Endothelial cell of umbilical vein (primary cell): ENCODE results near the gene GARS1. TPM values are rescaled to one million over a fixed set of nuclear protein-coding genes. Genes with fewer than 3 reads are reported as not detected.

Source experiments
- BruUV-seq: library from RNA; stranded (reverse); fragments of 400-500 nt; replicated peaks from 2 replicates; lab custom pipeline; 2021; lab: Mats Ljungman, UMichigan
- CTCF ChIA-PET: fragments of 300-600, 350-600 bp; sonication (Branson Sonifier 250); formaldehyde crosslinking; loops from one replicate; lab custom pipeline; 2021; ENCODE audit warnings: antibody characterized with exemption, inconsistent platforms; lab: Charles Lee
- POLR2A ChIA-PET: fragments of 300-600, 350-600 bp; sonication (Branson Sonifier 250); formaldehyde crosslinking; loops from one replicate; lab custom pipeline; 2021; ENCODE audit warnings: antibody characterized with exemption, inconsistent platforms; lab: Charles Lee
- DNase-seq: peaks from one replicate; pipeline ENCODE4 v3.0.0-alpha.2; 2011; ENCODE audit warnings: low read depth, low spot score
- FAIRE-seq: peaks from 2 replicates; lab custom pipeline; 2011; peaks lifted over from hg19 to GRCh38; lab: Jason Lieb, UNC
- H2AFZ ChIP-seq: 2 replicates; pipeline ENCODE4 v1.6.0; 2012; ENCODE audit warnings: low read depth, low read length, control low read depth, inconsistent platforms
- H3K27ac ChIP-seq: 2 replicates; pipeline ENCODE4 v1.5.1; 2011; ENCODE audit warnings: low read depth, mild to moderate bottlenecking, control low read depth, low read length, moderate library complexity; ENCODE audit not compliant: insufficient read depth
- H3K27me3 ChIP-seq, 2 experiments: 2 replicates each; pipeline versions ENCODE4 v1.6.0 to v1.6.1; 2011; ENCODE audit warnings: low read length in 2 of 2, mixed read lengths in 1 of 2; ENCODE audit not compliant: control insufficient read depth in 2 of 2, insufficient read depth in 2 of 2
- H3K36me3 ChIP-seq, 2 experiments: 2 replicates in 1 of 2; 3 replicates in 1 of 2; pipeline ENCODE4 v1.5.1; 2011; ENCODE audit warnings: low read length in 2 of 2, mild to moderate bottlenecking in 1 of 2, moderate library complexity in 1 of 2; ENCODE audit not compliant: control insufficient read depth in 2 of 2, insufficient read depth in 2 of 2; ENCODE audit errors: extremely low read depth in 1 of 2
- H3K4me1 ChIP-seq: 3 replicates; pipeline ENCODE4 v1.5.1; 2011; ENCODE audit warnings: mild to moderate bottlenecking, low read length; ENCODE audit not compliant: control insufficient read depth, insufficient read depth; ENCODE audit errors: extremely low read depth
- H3K4me2 ChIP-seq: 2 replicates; pipeline ENCODE4 v1.6.1; 2011; ENCODE audit warnings: low read length, control low read depth, mixed read lengths; ENCODE audit not compliant: insufficient read depth
- H3K4me3 ChIP-seq, 3 experiments: fragments of 200-600 bp in 1 of 3; sonication (generic), shearing (Covaris generic) in 1 of 3; replicated peaks in 1 of 3; 2 replicates each; pipeline ENCODE4 v1.5.1; 2011 to 2016; ENCODE audit warnings: control low read depth in 3 of 3, low read length in 3 of 3, mild to moderate bottlenecking in 2 of 3, inconsistent platforms in 1 of 3, low read depth in 1 of 3, moderate library complexity in 1 of 3; ENCODE audit not compliant: insufficient read depth in 1 of 3
- H3K79me2 ChIP-seq: 2 replicates; pipeline ENCODE4 v1.6.0; 2012; ENCODE audit warnings: low read length, inconsistent platforms; ENCODE audit not compliant: control insufficient read depth, insufficient read depth
- H3K9ac ChIP-seq: replicated peaks from 2 replicates; pipeline ENCODE3; 2011; ENCODE audit warnings: low read length, control low read depth; ENCODE audit not compliant: insufficient read depth; ENCODE audit errors: extremely low read depth
- H3K9me1 ChIP-seq: replicated peaks from 3 replicates; pipeline ENCODE4 v1.6.0; 2011; ENCODE audit warnings: mild to moderate bottlenecking, low read length; ENCODE audit not compliant: control insufficient read depth, insufficient read depth; ENCODE audit errors: extremely low read depth
- H3K9me3 ChIP-seq: replicated peaks from 2 replicates; pipeline ENCODE4 v1.5.1; 2012; ENCODE audit warnings: low read length, inconsistent platforms; ENCODE audit not compliant: control insufficient read depth, insufficient read depth
- H4K20me1 ChIP-seq: replicated peaks from 2 replicates; pipeline ENCODE3; 2011; ENCODE audit warnings: mild to moderate bottlenecking, low read length; ENCODE audit not compliant: control insufficient read depth, insufficient read depth; ENCODE audit errors: extremely low read depth
- CTCF ChIP-seq, 2 donors: IDR thresholded peaks; 1 replicate in 1 of 2; 2 replicates in 1 of 2; pipeline ENCODE4 v1.5.1; 2011; ENCODE audit warnings: low read length in 2 of 2, mild to moderate bottlenecking in 2 of 2, moderate library complexity in 2 of 2, control low read depth in 1 of 2, inconsistent platforms in 1 of 2, low read depth in 1 of 2; ENCODE audit not compliant: insufficient read depth in 1 of 2; ENCODE audit errors: extremely low read depth in 1 of 2
- EZH2 ChIP-seq: IDR thresholded peaks from 2 replicates; pipeline ENCODE4 v1.6.1; 2012; ENCODE audit warnings: borderline replicate concordance, low read depth, mild to moderate bottlenecking, moderate library complexity, low read length, inconsistent platforms; ENCODE audit not compliant: severe bottlenecking
- FOS ChIP-seq: IDR thresholded peaks from 2 replicates; pipeline ENCODE4 v1.6.1; 2011; ENCODE audit warnings: mild to moderate bottlenecking, low read length, moderate library complexity, borderline replicate concordance; ENCODE audit not compliant: insufficient read depth
- GATA2 ChIP-seq: IDR thresholded peaks from 2 replicates; pipeline ENCODE4 v1.7.0; 2011; ENCODE audit warnings: low read depth, mild to moderate bottlenecking, moderate library complexity, mixed read lengths, low read length; ENCODE audit not compliant: insufficient read length, insufficient read depth
- JUN ChIP-seq: IDR thresholded peaks from 2 replicates; pipeline ENCODE4 v1.6.1; 2011; ENCODE audit warnings: borderline replicate concordance, low read depth; ENCODE audit not compliant: insufficient read length, insufficient read depth
- MYC ChIP-seq: IDR thresholded peaks from one replicate; pipeline ENCODE4 v1.6.1; 2011; ENCODE audit warnings: mild to moderate bottlenecking, low read depth, low read length
- POLR2A ChIP-seq: IDR thresholded peaks from 2 replicates; pipeline ENCODE4 v1.6.1; 2012; ENCODE audit warnings: low read depth, mild to moderate bottlenecking, control low read depth, low read length
- POLR2AphosphoS5 ChIP-seq: IDR thresholded peaks from 2 replicates; pipeline ENCODE4 v1.6.1; 2012; ENCODE audit warnings: low read depth, mild to moderate bottlenecking, control low read depth, low read length, moderate library complexity; ENCODE audit not compliant: insufficient read depth
- dilution Hi-C: fragments of 300-500 bp; cut with MboI; formaldehyde crosslinking; loops from one replicate; pipeline ENCODE4 v1.15.0; 2019; ENCODE audit warnings: low sequenced_read_pairs; ENCODE audit not compliant: extremely low pct_ligation_motif_present
- intact Hi-C: fragments of 100-400 bp; cut with micrococcal nuclease; formaldehyde crosslinking; loops from one replicate; pipeline ENCODE4 v1.10.0; 2022
- polyA plus RNA-seq, 4 experiments: library from polyadenylated mRNA; depleted of rRNA in 3 of 4; stranded (reverse) in 3 of 4; unstranded in 1 of 4; fragments of >200 nt; gene quantifications; 2 replicates each; pipeline versions ENCODE4 v1.2.1 to v1.2.3, GENCODE V29; 2011 to 2012; ENCODE audit warnings: missing spikeins in 1 of 4
- total RNA-seq: library from RNA; stranded (reverse); gene quantifications from 2 replicates; pipeline ENCODE4 v1.2.3, GENCODE V29; 2021
- TF ChIP-seq, protein P1 (sequence below): IDR thresholded peaks from 2 replicates; pipeline ENCODE4 v1.6.1; 2011; ENCODE audit not compliant: insufficient read depth, insufficient read length

The GARS1 gene
- total and polyA plus RNA-seq, 2 donors (not counting 3 experiments of a cell fraction or from before 2014, with no cell fraction given) = 194 to 295 TPM

GRCh38 chr7:30630986-30631385 is 36.3 kb downstream of the GARS1 start:
- no peak for DNase-seq
- Histone ChIP-seq H3K9ac (no peak overlapping the region), H3K4me2 (no peak overlapping the region), H3K4me1 (no peaks in the 10 kb centered on the region), H3K27ac (no peak overlapping the region), H2AFZ (no peak overlapping the region), H3K9me1 (no peaks in the 10 kb centered on the region), H4K20me1 (no peaks in the 10 kb centered on the region), H3K9me3 (no peaks in the 10 kb centered on the region), H3K4me3 (no peak overlapping the region), H3K79me2 (peaks cover under 1% of the 10 kb centered on the region), H3K27me3 (no peaks in the 10 kb centered on the region), H3K36me3 (peaks cover 32 to 36% of the 10 kb centered on the region in 2 experiments)
- intact Hi-C loops (no loop called here), dilution Hi-C loops (no loop called here)
- POLR2A ChIA-PET = no interaction called here
- no peak for FAIRE-seq
- BruUV-seq = no TSS peak
- TF ChIP-seq, protein P1, sequence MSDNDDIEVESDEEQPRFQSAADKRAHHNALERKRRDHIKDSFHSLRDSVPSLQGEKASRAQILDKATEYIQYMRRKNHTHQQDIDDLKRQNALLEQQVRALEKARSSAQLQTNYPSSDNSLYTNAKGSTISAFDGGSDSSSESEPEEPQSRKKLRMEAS = no peak
- no peak for TF ChIP-seq POLR2AphosphoS5
- CTCF ChIA-PET = interaction anchor here (1.4 kb wide), 1 partner anchor 109 kb away, joined by 3 read pairs; no protein-coding TSS in a partner anchor

DNA sequence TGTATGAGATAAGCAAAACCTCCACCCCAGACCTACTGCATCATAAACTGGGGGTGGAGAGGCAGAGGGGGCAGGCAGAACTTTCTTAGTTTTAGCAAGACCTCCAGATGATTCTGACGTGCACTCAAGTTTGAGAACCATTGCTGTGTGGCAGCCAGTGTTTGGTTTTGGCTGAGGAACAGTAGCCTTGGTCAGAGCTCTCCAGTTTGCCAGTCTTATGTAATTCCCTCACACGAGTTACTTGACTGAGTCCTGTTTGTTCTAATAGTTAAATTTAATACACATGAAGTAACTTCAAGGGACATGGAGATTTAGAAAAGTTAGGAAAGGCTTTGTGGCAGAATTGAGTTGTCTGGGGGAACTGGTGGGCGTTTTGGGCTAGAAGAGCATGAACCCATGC is 38.5 kb downstream of the GARS1 start:
- POLR2A ChIA-PET = no interaction called here
- TF ChIP-seq MYC (no peak), EZH2 (no peak), POLR2A (no peak), POLR2AphosphoS5 (no peak), CTCF (IDR thresholded peaks at IDR 0.05; ENCODE audit: extremely low read depth in 1 of 2, insufficient read depth in 1 of 2, low read depth in 1 of 2, low read length in 2 of 2) (no peak), GATA2 (no peak), JUN (no peak), FOS (no peak)
- TF ChIP-seq, protein P1 = no peak
- Histone ChIP-seq H3K4me3 (no peak overlapping the region), H3K4me1 (no peaks in the 10 kb centered on the region), H3K27me3 (no peaks in the 10 kb centered on the region), H2AFZ (no peak overlapping the region), H3K36me3 (peaks cover 25 to 36% of the 10 kb centered on the region in 2 experiments), H3K27ac (no peak overlapping the region), H3K9ac (no peak overlapping the region), H3K4me2 (no peak overlapping the region), H3K9me1 (no peaks in the 10 kb centered on the region), H4K20me1 (no peaks in the 10 kb centered on the region), H3K79me2 (peaks cover 2% of the 10 kb centered on the region), H3K9me3 (no peaks in the 10 kb centered on the region)
- FAIRE-seq (no peak), DNase-seq (no peak)
- BruUV-seq = no TSS peak
- intact Hi-C loops (no loop called here), dilution Hi-C loops (no loop called here)
- CTCF ChIA-PET = interaction anchor here (1.4 kb wide), 1 partner anchor 107 kb away, joined by 4 read pairs; no protein-coding TSS in a partner anchor
